22Rv1 (cell line): Measurements from ENCODE around the gene TRMT10A.

Source experiments
- CTCF ChIP-seq: fragments of 450-650 bp; IDR thresholded peaks from 2 replicates; pipeline ENCODE4 v1.5.1; 2017; ENCODE audit warnings: mild to moderate bottlenecking
- ZFX ChIP-seq: fragments of 450-650 bp; IDR thresholded peaks from 2 replicates; pipeline ENCODE4 v1.6.1; 2017; ENCODE audit warnings: antibody characterized with exemption, borderline replicate concordance

GRCh38 chr4:99591757-99592156 is 27.9 kb upstream of the TRMT10A start:
- TF ChIP-seq CTCF (no peak), ZFX (no peak)
